Glutamatergic neuron (in vitro differentiated cells): ENCODE measurements around the gene ZCCHC9. TPM values are rescaled to one million over a fixed set of nuclear protein-coding genes. Genes with fewer than 3 reads are reported as not detected.
"Not testable (repeated sequence)": the region's sequence is repeated elsewhere in the genome, so short reads cannot be mapped to it uniquely, and the experiment has no call there.

Experiments
- DNase-seq: peaks from one replicate; pipeline ENCODE4 v3.0.0; 2022
- H3K27ac Mint-ChIP-seq: one replicate; pipeline ENCODE4 v1.8.0; 2020; ENCODE audit warnings: mild to moderate bottlenecking, mixed read lengths, inconsistent platforms; ENCODE audit not compliant: unreplicated experiment
- H3K27me3 Mint-ChIP-seq: one replicate; pipeline ENCODE4 v1.8.0; 2020; ENCODE audit warnings: mild to moderate bottlenecking, moderate library complexity, mixed read lengths, inconsistent platforms; ENCODE audit not compliant: unreplicated experiment
- H3K36me3 Mint-ChIP-seq: one replicate; pipeline ENCODE4 v1.8.0; 2020; ENCODE audit warnings: mild to moderate bottlenecking, mixed read lengths, inconsistent platforms; ENCODE audit not compliant: unreplicated experiment
- H3K4me1 Mint-ChIP-seq: one replicate; pipeline ENCODE4 v1.8.0; 2020; ENCODE audit warnings: mild to moderate bottlenecking, low read depth, mixed read lengths, inconsistent platforms; ENCODE audit not compliant: unreplicated experiment
- H3K4me3 Mint-ChIP-seq: one replicate; pipeline ENCODE4 v1.8.0; 2020; ENCODE audit warnings: mild to moderate bottlenecking, mixed read lengths, inconsistent platforms; ENCODE audit not compliant: unreplicated experiment
- H3K9me3 Mint-ChIP-seq: one replicate; pipeline ENCODE4 v1.8.0; 2020; ENCODE audit warnings: mild to moderate bottlenecking, moderate library complexity, mixed read lengths, inconsistent platforms; ENCODE audit not compliant: unreplicated experiment
- CTCF ChIP-seq: fragments of 200-600 bp; sonication (generic); IDR thresholded peaks from one replicate; pipeline ENCODE4 v1.5.0; 2021; ENCODE audit not compliant: partially characterized antibody, unreplicated experiment
- total RNA-seq: library from RNA; stranded (reverse); fragmentation: NEBNext Ultra II Directional; extraction: Animal tissue kit (Norgen Biotek cat#: 25700); gene quantifications from one replicate; pipeline ENCODE4 v1.2.1, GENCODE V29; 2021; ENCODE audit not compliant: unreplicated experiment

The ZCCHC9 gene
- total RNA-seq, 1 donor from 2014 or later, result 14.8 TPM

GRCh38 chr5:81269751-81270393 lies 31.5 kb upstream of the ZCCHC9 start:
- no peak for DNase-seq
- H3K27me3 Mint-ChIP-seq, result no peaks in the 10 kb centered on the region
- peaks cover 16% of the 10 kb centered on the region for H3K9me3 Mint-ChIP-seq
- H3K27ac Mint-ChIP-seq, result no peak overlapping the region
- H3K4me1 Mint-ChIP-seq, result no peaks in the 10 kb centered on the region
- no peak overlapping the region for H3K4me3 Mint-ChIP-seq
- no peak for TF ChIP-seq CTCF
- peaks cover 36% of the 10 kb centered on the region for H3K36me3 Mint-ChIP-seq

DNA sequence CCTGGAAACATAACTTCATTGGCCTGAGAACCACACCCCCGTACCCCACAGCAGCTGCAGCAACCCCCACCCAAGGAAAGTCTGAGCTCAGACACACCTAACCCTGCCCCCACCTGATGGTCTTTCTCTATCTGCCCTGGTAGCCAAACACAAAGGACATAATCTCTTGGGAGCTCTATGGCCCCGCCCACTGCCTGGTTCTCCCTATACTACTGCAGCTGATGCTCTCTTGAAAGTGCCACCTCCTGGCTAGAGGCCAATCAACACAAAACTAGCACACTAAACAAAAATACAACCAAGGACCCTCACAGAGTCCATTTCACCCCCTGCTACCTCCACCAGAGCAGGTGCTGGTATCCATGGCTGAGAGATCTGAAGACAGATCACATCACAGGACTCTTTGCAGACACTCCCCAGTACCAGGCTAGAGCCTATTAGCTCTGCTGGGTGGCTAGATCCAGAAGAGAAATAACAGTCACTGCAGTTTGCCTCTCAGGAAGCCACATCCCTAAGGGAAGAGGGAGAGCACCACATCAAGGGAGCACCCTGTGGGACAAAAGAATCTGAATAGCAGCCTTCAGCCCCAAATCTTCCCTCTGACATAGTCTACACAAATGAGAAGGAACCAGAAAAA lies 30.9 kb upstream of the ZCCHC9 start:
- Mint-ChIP-seq H3K36me3 (peaks cover 40% of the 10 kb centered on the region), H3K9me3 (peaks cover 16% of the 10 kb centered on the region)
- not testable (repeated sequence) for H3K27ac Mint-ChIP-seq, H3K4me3 Mint-ChIP-seq, H3K4me1 Mint-ChIP-seq, DNase-seq, H3K27me3 Mint-ChIP-seq

DNA sequence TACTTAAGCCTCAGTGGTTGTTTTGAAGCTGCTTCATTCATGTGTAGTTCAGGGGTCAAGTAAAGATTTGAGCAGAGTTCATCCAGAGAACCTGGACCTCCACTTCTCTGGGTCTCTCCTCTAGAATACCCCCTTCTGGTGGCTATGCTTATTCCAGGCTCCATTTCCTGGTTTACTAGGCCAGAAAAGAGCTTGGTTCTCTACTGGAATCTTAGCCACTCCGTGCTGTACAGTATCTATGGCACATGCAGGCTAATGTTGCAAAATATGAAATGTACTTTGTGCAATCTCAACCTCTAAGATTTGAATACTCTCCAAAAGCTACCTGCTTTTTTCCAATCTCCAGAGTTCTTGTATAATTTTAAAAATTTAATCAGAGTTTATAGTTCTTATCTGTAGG lies 17.4 kb upstream of the ZCCHC9 start:
- Mint-ChIP-seq H3K4me1 (no peaks in the 10 kb centered on the region), H3K4me3 (no peak overlapping the region), H3K36me3 (no peaks in the 10 kb centered on the region), H3K9me3 (no peaks in the 10 kb centered on the region), H3K27ac (no peak overlapping the region), H3K27me3 (no peaks in the 10 kb centered on the region)
- DNase-seq, result no peak
- no peak for TF ChIP-seq CTCF

DNA sequence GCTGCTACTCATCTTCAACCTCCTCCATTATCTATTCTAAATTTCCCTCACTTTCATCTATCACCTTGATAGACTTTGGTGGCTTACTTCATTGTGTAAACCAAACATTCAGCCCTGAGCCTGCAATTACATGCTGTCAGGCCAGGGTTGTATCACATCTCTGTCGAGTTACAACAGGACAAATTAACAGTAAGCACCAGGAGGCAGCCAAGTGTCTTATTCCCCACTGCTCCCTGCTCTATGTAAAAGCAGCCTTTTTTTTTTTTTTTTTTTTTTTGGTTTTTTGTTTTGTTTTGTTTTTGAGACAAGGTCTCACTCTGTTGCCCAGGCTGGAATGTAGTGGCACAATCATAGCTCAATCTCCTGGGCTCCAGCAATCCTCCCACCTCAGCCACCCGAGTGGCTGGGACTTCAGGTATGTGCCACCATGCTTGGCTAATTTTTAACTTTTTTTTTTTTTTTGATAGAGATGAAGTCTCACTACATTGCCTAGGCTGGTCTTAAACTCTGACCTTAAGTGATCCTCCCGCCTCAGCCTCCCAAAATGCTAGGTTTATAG lies 15.2 kb upstream of the ZCCHC9 start:
- Mint-ChIP-seq H3K36me3 (peaks cover 2% of the 10 kb centered on the region), H3K9me3 (no peaks in the 10 kb centered on the region)

GRCh38 chr5:81288021-81288433 lies 13.4 kb upstream of the ZCCHC9 start:
- DNase-seq, result no peak
- H3K4me3 Mint-ChIP-seq, result no peak overlapping the region

More for the DNA sequence above, 15.2 kb upstream of the ZCCHC9 start:
- Mint-ChIP-seq H3K27ac (no peak overlapping the region), H3K27me3 (no peaks in the 10 kb centered on the region), H3K4me3 (no peak overlapping the region), H3K4me1 (no peaks in the 10 kb centered on the region)
- no peak for DNase-seq
- TF ChIP-seq CTCF, result no peak

More at GRCh38 chr5:81288021-81288433, 13.4 kb upstream of the ZCCHC9 start:
- Mint-ChIP-seq H3K9me3 (peaks cover 2% of the 10 kb centered on the region), H3K4me1 (no peaks in the 10 kb centered on the region), H3K36me3 (peaks cover 16% of the 10 kb centered on the region), H3K27ac (no peak overlapping the region), H3K27me3 (no peaks in the 10 kb centered on the region)
- TF ChIP-seq CTCF, result no peak
